Measurements from ENCODE around the gene RNF169.

- TF ChIP-seq EZH2 (IDR thresholded peaks at IDR 0.05; ENCODE audit: borderline replicate concordance, insufficient read depth, low read depth, low read length, poor library complexity, severe bottlenecking) (no peak), CTCF (IDR thresholded peaks at IDR 0.05) (no peak)
Observed at GRCh38 chr11:74731301-74732094, 17.2 kb upstream of the RNF169 start, which contains the start of gene CHRDL2.
